Fibroblast of gingiva (primary cell): ENCODE measurements around the gene ME3.
"Not testable (repeated sequence)": the region's sequence is repeated elsewhere in the genome, so short reads cannot be mapped to it uniquely, and the experiment has no call there.

Source experiments
- DNase-seq: peaks from one replicate; pipeline ENCODE4 v3.0.0-alpha.2; 2011; ENCODE audit warnings: low read depth

The ME3 gene

DNA sequence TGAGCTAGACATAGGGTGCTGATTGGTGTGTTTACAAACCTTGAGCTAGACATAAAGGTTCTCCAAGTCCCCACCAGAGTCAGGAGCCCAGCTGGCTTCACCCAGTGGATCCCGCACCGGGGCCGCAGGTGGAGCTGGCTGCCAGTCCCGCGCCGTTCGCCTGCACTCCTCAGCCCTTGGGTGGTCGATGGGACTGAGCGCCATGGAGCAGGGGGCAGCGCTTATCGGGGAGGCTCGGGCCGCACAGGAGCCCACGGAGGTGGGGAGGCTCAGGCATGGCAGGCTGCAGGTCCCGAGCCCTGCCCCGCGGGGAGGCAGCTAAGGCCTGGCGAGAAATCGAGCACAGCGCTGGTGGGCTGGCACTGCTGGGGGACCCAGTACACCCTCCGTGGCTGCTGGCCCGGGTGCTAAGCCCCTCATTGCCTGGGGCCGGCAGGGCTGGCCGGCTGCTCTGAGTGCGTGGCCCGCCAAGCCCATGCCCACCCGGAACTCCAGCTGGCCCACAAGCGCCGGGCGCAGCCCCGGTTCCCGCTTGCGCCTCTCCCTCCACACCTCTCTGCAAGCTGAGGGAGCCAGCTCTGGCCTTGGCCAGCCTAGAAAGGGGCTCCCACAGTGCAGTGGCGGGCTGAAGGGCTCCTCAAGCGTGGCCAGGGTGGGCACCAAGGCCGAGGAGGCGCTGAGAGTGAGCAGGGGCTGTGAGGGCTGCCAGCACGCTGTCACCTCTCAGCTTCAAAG, 238.9 kb downstream of the ME3 start:
- DNase-seq, result not testable (repeated sequence)

DNA sequence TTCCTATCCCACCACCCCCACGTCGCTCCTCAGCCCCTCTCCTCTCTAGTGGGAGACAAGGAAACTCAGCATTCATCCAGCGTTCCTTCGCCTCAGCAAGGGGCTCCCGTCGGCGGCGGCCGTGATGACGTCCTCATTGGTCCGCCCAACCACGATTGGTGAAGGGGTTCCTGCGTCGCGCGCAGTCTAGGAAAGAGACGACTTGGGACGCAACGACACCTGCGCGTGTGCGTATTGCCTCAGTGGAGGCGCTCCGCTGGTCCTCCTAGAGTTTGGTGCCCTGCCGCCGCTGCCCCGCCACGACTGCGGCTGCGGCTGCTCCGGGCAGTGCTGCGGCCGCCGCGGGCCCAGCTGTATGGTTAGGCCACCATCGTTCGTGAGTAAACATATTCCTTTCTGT, 241.2 kb downstream of the ME3 start:
- DNase-seq, result no peak

DNA sequence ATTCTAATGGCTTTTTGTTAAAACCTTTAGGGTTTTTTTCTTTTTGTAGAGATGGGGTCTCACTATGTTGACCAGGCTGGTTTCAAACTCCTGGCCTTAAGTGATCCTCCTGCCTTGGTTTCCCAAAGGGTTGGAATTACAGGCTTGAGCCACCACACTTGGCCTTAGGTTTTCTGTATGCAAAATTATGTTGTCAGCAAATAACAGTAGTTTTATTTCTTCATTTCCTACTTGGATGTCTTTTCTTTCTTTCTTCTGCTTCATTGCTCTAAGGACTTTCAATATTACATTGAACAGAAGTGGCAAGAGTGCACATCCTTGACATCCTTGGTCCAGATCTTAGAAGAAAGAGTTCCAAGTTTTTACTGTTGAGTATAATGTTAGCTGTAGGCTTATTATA, 245.0 kb downstream of the ME3 start:
- DNase-seq, result no peak

DNA sequence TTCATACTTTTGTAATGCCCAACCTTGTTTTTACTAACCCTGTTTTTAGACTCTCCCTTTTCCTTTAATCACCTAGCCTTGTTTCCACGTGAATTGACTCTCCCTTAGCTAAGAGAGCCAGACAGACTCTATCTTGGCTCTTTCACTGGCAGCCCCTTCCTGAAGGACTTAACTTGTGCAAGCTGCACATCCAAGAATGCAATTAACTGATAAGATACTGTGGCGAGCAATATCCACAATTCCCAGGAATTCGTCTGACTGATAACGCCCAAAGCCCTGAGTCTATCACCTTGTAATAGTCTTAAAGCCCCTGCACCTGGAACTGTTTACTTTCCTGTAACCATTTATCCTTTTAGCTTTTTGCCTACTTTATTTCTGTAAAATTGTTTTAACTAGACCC, 248.9 kb downstream of the ME3 start:
- not testable (repeated sequence) for DNase-seq

DNA sequence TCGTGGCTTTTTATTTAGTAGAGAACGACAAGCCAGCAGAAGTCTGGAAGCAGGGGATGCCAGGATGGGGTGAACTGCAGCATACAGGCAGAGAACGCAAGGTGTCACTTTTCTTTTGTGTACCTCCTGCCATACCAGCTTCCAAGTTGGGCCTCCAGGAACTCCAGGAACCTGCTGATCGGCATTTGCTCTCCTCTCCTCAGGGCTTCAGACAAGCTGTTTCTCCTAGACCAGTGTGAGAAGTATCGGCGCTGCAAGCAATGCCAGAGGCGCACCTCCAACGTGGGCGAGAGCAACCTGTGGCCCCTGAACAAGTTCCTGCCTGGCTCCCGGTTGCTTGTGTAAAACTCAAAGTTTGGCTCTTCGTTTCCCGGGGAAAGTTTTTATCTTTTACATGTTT, 250.0 kb downstream of the ME3 start:
- no peak for DNase-seq

DNA sequence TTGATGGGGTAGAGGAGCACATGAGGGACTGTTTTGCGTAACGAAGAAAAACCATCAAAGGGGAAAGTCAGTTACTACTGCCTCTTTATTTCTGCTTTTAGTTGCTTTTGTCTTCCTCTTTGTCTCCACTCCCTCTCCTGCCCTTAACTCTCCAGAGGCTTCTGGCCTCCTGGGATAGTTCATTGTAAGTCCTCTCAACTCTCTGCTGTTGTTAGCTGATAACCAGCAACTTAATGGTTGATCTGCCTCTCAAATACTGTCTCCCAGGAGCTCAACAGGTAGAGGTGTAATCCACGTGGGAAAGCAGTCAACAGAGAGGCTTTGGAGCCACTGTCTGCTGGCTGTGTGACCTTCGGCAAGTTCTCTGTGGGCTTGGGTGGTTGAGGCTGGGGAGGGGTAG, 250.5 kb downstream of the ME3 start:
- DNase-seq, result no peak

DNA sequence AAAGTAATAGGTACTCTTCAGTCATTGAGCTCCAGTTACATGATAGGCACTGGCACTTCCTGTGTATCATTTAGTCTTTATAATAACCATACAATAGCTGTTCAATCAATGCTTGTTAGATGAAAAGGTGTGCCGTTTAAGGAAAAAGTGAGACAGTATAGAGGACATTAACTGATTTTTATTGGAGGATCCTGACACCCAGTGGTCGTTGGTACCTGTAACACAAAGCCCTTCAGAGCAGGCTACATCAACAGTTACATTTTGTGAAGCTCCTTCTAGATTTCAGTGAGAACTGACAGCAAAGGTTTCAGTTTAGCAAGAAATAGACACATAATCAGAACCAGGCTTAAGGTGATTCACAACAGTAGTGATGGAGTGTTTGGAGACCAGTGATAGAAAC, 253.5 kb downstream of the ME3 start:
- DNase-seq, result peak; percentile 8

DNA sequence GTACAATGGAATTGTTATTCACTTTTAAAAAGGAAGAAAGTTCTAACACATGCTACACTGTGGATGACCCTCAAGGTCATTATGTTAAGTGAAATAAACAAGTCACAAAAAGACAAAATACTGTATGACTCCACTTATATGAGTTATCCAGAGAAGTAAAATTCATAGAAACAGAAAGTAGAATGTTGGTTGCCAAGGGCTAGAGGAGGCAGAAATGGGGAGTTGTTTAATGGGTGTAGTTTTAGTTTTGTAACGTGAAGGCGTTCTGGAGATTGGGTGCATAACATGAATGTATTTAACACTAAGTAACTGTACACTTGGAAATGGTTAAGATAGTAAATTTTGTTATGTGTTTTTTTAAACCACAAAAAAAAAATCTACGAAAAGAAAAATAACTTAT, 253.9 kb downstream of the ME3 start:
- no peak for DNase-seq

DNA sequence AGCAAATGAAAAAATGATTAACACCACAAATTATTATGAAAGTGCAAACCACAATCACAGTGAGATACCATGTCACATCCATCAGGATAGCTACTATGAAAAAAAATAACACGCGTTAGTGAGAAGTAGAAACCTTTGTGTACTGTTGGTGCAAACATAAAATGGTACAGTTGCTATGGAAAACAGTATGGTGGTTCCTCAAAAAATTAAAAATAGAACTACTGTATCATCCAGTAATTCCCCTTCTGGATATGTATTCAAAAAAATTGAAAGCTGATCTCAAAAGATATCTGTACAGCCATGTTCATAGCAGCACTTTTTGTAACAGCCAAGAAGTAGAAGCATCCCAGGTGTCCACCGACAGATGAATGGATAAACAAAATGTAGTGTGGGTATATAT, 254.3 kb downstream of the ME3 start:
- DNase-seq, result no peak

DNA sequence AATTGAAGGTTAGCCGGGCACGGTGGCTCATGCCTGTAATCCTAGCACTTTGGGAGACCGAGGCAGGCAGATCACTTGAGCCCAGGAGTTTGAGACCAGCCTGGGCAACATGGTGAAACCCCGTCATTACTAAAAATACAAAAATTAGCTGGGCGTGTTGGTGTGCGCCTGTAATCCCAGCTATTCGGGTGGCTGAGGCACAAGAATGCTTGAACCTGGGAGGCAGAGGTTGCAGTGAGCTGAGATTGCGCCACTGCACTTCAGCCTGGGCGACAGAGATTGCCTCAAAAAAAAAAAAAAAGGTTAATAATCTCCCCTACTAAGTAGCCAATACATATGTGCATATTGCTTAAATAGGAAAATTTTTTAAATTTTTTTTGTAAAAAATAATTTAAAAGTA, 255.5 kb downstream of the ME3 start:
- not testable (repeated sequence) for DNase-seq

DNA sequence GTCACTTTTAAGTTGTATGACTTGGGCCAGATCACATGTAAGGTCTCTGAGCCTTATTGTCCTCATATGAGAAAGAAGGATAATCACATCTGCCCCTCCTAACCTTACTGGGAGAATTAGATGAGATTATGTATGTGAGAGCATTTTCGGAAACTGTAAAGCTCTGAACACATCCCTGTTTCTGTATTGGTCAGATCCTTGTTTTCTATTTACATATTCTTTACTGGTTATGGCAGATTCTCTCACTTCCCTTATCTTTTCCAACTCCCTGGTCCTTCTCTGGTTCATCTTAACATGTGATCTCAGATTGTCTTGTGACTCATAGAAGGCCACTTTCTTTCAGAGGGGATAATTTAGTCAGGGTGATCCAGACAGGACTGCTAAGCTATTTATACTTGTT, 255.9 kb downstream of the ME3 start:
- no peak for DNase-seq

DNA sequence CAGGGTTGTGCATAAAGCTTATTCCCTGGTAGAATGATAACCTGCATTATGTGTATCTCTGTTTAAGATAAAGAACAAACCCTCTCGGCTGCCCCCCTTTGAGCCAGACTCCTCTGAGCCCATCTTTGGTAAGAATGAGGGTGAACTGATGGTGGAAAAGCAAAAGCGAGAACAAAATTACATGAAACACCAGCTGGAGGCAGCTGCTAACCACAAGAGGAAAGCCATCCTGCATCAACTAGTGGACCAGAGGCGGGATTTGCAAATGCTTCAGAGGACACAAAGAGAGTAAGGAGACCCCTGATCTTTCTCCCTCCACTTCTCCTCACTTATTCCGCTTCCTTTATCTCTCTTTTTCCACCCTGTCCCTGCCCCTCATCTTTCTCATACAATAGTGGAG, 257.4 kb downstream of the ME3 start:
- no peak for DNase-seq

DNA sequence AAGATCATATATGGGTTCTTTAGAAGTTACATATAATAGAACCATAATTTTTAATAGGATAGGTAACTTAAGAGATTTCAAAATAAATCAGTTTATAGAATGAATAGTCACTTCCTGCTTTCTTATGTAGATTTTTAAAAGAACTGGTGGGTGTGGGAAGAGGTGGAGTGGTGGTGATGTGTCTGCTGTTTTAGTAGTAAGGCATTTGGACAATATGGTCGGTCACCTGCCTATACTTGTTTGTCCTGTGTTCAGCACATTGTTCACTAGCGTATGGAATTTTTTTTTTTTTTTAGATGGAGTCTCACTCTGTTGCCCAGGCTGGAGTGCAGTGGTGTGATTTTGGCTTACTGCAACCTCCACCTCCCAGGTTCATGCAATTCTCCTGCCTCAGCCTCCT, 258.4 kb downstream of the ME3 start:
- no peak for DNase-seq

DNA sequence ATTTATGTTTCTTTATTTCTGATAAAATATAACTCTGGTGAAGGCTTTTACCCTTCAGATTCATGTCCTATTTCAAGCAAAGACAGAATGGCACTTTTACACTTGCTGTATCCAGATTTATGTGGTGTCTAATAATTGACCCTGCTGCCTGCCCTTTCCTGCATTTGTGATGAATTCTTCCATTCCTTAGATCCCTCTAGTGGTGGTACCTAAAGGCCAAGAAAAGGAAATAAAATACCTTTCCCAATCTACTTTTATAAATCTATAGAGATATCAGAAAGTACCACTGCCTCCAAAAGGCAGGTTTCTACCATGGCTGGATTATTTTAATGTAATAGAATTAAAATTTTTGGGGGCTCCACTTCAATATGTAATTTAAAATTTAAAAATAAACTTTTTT, 263.6 kb downstream of the ME3 start:
- no peak for DNase-seq

DNA sequence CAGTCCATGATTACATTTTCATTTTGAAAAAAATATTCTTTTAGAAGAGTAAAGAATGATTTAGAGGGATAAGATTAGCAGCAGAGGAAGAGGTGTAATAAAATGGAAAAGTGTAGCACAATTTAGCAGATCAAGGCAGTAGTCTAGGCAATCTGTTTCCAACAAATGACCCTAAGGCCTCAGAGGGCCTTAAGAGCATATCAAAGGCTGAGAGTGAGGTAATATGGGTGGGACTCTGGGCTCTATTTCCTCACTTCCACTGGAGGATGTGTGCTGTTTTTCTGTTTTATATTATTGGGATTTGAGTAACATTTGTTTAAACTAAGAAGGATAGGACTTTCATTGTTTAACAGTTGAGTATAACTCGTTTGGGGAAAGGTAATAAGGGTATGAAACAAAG, 269.0 kb downstream of the ME3 start:
- no peak for DNase-seq

DNA sequence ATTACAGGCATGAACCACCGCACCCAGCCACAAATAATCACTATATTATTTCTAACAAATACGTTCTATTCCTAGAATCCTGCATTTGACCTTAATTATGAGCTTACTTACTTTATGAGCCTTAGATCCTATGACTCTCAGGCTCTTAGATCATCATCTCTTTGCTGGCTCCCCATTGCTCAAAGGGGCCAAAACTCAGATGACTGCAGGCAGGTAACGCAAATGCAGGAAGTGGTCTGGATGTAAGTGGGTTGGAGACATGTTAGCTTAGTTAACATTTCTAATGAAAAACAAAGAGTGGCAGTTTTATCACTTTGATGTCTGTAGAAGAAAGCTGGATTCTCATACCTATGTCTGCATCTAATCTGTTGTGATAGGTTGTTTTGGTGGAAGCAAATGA, 274.3 kb downstream of the ME3 start:
- DNase-seq, result no peak

DNA sequence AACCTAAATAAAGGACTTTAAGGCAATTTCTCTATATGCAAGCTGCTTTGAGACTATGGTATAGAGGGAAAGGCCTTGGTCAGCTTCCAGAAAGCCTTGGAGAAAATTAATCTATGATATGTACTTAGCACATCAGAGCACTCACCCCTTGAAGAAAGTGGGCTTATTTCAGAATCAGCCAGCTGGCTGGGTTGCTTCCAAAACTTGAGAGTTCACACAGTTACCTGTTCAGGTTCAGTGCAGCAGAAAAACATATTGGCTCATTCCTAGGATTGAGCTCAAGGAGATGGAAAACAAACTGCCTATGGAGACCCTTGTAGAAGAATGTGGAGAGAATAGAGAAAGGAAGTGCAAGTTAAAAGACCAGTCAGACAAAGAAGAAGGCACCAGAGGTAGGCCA, 275.1 kb downstream of the ME3 start:
- no peak for DNase-seq

DNA sequence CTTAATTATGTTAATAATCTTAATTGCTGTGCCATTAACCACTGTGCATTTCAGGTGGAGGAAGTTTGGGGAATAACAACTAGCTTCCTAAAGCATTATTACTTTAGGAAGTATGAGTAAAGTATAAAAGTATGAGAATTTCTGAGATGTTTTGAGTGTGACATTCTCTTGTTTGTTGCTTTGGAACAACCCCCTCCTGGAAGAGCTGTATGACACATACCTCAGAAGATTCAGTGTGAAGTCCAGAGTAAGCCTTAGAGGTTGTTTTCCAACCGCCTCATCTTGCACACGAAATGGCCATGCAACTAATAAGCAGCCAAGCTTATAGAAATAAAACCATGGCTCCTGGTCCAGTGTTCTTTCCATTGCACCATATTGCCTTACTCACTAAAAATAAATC, 276.0 kb downstream of the ME3 start:
- peak; percentile 32 for DNase-seq

DNA sequence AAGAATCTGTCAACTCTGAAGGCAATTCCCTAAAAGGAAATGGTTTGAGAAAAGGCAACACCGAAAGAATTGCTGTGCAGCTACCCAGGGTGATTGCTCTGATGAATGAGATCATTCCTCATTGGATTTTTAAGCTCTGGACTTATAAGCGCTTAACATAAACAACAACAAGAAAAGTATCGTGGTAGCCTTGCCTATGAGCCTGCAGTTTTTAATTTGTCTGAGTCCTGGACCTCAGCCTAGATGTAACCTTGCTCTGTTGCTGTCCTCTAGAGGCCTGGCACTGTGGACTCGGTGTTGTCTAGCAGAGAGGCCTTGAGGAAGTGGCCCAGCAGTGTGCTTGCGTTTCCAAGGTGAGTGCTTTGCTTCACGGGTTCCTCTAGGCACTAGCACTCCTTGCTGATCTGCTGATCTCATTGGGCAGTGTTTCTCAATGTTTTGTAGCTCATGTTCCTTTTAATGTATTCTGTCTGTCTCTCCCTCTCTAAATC, 277.3 kb downstream of the ME3 start:
- DNase-seq, result peak; percentile 52
